Measurements from ENCODE around the gene TBCCD1. TPM values are rescaled to one million over a fixed set of nuclear protein-coding genes. Genes with fewer than 3 reads are reported as not detected.

Gene TBCCD1
- total and polyA plus RNA-seq, 12 donors = 3.3 to 21.0 (median 9.4) TPM

DNA sequence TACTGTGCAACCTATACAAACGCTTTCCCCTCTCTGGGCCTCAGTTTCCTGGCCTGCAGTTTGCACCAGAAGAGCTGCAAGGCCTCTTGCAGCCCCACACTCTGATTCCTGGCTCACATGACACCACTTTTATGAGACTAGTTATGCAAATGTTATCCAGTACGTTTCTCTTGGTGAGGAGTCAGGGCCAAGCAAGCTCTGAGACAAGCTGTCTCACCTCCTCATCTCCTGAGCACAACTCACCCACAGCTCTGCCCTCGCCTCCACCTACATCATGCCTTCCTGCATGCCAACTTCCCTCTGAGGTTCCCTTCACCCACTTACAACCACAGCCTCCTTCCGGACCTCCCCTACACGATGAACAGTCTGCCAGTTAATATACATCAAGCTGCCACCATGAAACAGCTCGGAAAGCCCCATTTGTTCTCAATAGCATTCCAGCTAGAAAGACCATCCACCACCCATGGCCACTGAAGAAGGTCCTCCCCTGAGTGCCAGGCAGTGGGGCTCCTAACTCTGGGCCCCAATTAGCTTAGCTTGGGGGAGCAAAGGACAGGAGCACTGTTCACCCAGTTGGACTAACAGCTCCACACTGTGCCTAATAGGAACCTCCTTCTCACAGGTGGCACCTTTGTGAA, 48.0 kb downstream of the TBCCD1 start:
- Histone ChIP-seq H3K27ac (no peak overlapping the region), H3K4me3 (no peak overlapping the region), H3K36me3 (replicated peaks in 1 of 2) (no peaks in the 10 kb centered on the region), H3K4me1 (replicated peaks in 1 of 2) (no peaks in the 10 kb centered on the region), H3K9me3 (replicated peaks in 1 of 3) (no peaks in the 10 kb centered on the region), H3K27me3 (peaks cover 6% of the 10 kb centered on the region)
- DNase-seq = no peak
- WGBS, 4 donors = 36 to 66% (median 48%) methylated on average over 4 to 6 of the region's 6 CpGs
- intact Hi-C loops (cut with DNase I) = no loop called here
- TF ChIP-seq POLR2A (IDR thresholded peaks at IDR 0.05) = no peak
- TF ChIP-seq, protein P1, sequence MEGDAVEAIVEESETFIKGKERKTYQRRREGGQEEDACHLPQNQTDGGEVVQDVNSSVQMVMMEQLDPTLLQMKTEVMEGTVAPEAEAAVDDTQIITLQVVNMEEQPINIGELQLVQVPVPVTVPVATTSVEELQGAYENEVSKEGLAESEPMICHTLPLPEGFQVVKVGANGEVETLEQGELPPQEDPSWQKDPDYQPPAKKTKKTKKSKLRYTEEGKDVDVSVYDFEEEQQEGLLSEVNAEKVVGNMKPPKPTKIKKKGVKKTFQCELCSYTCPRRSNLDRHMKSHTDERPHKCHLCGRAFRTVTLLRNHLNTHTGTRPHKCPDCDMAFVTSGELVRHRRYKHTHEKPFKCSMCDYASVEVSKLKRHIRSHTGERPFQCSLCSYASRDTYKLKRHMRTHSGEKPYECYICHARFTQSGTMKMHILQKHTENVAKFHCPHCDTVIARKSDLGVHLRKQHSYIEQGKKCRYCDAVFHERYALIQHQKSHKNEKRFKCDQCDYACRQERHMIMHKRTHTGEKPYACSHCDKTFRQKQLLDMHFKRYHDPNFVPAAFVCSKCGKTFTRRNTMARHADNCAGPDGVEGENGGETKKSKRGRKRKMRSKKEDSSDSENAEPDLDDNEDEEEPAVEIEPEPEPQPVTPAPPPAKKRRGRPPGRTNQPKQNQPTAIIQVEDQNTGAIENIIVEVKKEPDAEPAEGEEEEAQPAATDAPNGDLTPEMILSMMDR (IDR thresholded peaks at IDR 0.05) = no peak

DNA sequence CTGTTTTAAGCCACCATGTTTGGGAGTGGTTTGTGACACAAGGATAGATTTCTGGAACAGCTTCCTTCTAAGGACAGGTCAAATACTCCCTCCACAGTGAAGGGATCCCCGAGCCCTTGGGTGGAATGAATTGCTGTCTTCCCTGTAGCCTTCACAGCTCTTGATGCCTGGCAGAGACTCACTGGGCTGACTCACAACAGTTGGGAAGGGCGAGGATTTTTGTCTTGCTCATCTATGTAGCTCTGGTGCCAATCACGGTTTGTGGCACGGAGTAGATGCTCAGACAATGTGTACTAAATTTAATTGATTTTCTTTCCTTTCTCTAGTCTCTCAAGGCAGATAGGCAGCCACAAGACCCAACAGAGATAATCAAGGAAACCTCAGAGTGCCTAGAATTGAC, 49.9 kb downstream of the TBCCD1 start:
- H3K36me3 ChIP-seq (replicated peaks in 1 of 2) = no peaks in the 10 kb centered on the region
- no peaks in the 10 kb centered on the region for H3K27me3 ChIP-seq
- intact Hi-C loops (cut with DNase I) = no loop called here
- H3K9me3 ChIP-seq (replicated peaks in 1 of 3) = no peaks in the 10 kb centered on the region
- DNase-seq = no peak
- WGBS, 4 donors = 49 to 80% (median 64%) methylated on average over 3 to 4 of the region's 4 CpGs
- TF ChIP-seq POLR2A (IDR thresholded peaks at IDR 0.05) = no peak
- TF ChIP-seq, protein P1 (IDR thresholded peaks at IDR 0.05) = no peak
- H3K27ac ChIP-seq = no peak overlapping the region
- H3K4me3 ChIP-seq = no peak overlapping the region
- no peaks in the 10 kb centered on the region for H3K4me1 ChIP-seq (replicated peaks in 1 of 2)

DNA sequence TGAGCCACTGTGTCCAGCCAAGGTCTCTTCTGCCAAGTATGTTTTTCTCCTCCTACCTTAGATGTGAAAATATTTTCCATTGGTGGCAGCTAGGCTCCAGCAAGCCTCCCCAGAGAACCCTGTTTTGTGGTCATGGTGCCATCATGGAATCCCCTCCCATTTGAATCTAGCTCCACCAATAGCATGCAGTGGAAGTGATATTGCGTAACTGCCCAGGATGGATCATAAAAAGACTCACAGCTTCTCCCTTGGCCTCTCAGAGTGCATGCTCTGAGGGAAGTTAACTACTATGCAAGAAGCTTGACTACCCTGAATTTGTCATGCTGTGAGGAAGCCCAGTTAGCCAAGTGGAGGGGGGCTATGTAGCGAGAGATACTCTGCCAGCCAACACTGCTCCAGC, 50.5 kb downstream of the TBCCD1 start:
- Histone ChIP-seq H3K9me3 (replicated peaks in 1 of 3) (no peaks in the 10 kb centered on the region), H3K4me1 (replicated peaks in 1 of 2) (no peaks in the 10 kb centered on the region), H3K4me3 (no peak overlapping the region), H3K36me3 (replicated peaks in 1 of 2) (no peaks in the 10 kb centered on the region), H3K27ac (no peak overlapping the region), H3K27me3 (no peaks in the 10 kb centered on the region)
- no peak for TF ChIP-seq POLR2A (IDR thresholded peaks at IDR 0.05)
- TF ChIP-seq, protein P1 (IDR thresholded peaks at IDR 0.05) = no peak
- no peak for DNase-seq
- 90 to 100% (median 94%) methylated on average over 1 to 2 of the region's 2 CpGs for WGBS, 4 donors
- intact Hi-C loops (cut with DNase I) = no loop called here

DNA sequence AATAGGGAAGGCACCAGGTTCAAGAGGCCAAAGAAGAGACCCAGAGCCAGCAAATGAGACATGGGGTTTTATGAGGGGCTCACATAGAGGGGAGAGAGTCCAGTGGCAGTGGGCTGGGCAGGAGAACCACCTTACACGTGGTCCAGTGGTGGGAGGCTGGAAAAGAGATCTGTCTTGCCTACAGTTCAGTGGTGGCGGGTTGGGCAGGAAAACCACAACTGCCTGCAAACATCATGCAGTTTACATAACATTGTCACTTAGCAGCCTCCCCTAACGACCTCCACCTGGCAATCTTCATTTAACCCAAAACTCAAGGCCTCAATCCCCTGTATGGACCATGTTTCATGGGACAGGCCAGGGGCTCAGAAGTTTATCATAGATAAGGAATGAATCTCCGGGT, 52.0 kb downstream of the TBCCD1 start:
- H3K4me1 ChIP-seq (replicated peaks in 1 of 2) = no peaks in the 10 kb centered on the region
- H3K9me3 ChIP-seq (replicated peaks in 1 of 3) = no peaks in the 10 kb centered on the region
- H3K27ac ChIP-seq = no peak overlapping the region
- TF ChIP-seq, protein P1 (IDR thresholded peaks at IDR 0.05) = no peak
- TF ChIP-seq POLR2A (IDR thresholded peaks at IDR 0.05) = no peak
- no peak overlapping the region for H3K4me3 ChIP-seq
- no peaks in the 10 kb centered on the region for H3K36me3 ChIP-seq (replicated peaks in 1 of 2)
- intact Hi-C loops (cut with DNase I) = no loop called here
- DNase-seq = no peak
- no peaks in the 10 kb centered on the region for H3K27me3 ChIP-seq
- 52 to 67% (median 59%) methylated on average over 4 of the region's 4 CpGs for WGBS, 4 donors
